Stimulated activated CD8-positive, alpha-beta memory T cell treated with anti-CD3 and anti-CD28 coated beads, Interleukin-15, amount 100 ng/mL, for 48 hours (primary cell): ENCODE data around the gene OR6K3.
"Not testable (repeated sequence)": the region's sequence is repeated elsewhere in the genome, so short reads cannot be mapped to it uniquely, and the experiment has no call there.

Experiments
- DNase-seq, 2 donors: peaks; one replicate each; pipeline ENCODE4 v3.0.0-alpha.2; 2020; ENCODE audit warnings: low read depth in 2 of 2

Gene OR6K3

GRCh38 chr1:158720620-158721019, at the start of gene OR6K3:
OR6K3 (minus strand) TSS chr1:158720720; CDS start chr1:158718115, 2,605 bp downstream.
- no peak for DNase-seq

GRCh38 chr1:158754420-158754819, 33.9 kb upstream of the OR6K3 start, which contains the start of gene OR6K6:
OR6K6 (plus strand) TSS chr1:158754720; CDS start chr1:158754888, 168 bp downstream.
- DNase-seq, result no peak

- DNase-seq, result no peak
These were observed 31.7 kb upstream of the OR6K3 start for GRCh38 chr1:158752155-158752712.

- no peak for DNase-seq
These were observed 15.3 kb upstream of the OR6K3 start for GRCh38 chr1:158735848-158736247.

- DNase-seq, result no peak
These were observed 12.0 kb upstream of the OR6K3 start for GRCh38 chr1:158732524-158732923.

GRCh38 chr1:158731707-158732106, 11.2 kb upstream of the OR6K3 start:
- DNase-seq, result no peak

GRCh38 chr1:158730453-158730852, 9.9 kb upstream of the OR6K3 start:
- no peak for DNase-seq

- no peak for DNase-seq
These were observed 8.1 kb upstream of the OR6K3 start for GRCh38 chr1:158728510-158729225.

GRCh38 chr1:158724442-158724841, 3.9 kb upstream of the OR6K3 start:
- no peak for DNase-seq

- DNase-seq, result no peak
These were observed 856 bp downstream of the OR6K3 start for GRCh38 chr1:158719664-158720063.

GRCh38 chr1:158717344-158717743, 3.2 kb downstream of the OR6K3 start:
- DNase-seq, result no peak

GRCh38 chr1:158716335-158716734, 4.2 kb downstream of the OR6K3 start:
- no peak for DNase-seq

GRCh38 chr1:158714754-158715153, 5.8 kb downstream of the OR6K3 start:
- DNase-seq, result no peak

- no peak for DNase-seq
These were observed 9.4 kb downstream of the OR6K3 start for GRCh38 chr1:158711098-158711497.

- no peak for DNase-seq
These were observed 14.4 kb downstream of the OR6K3 start for GRCh38 chr1:158706096-158706495.

- no peak for DNase-seq
These were observed 20.0 kb downstream of the OR6K3 start, which contains the start of gene OR6K2 for GRCh38 chr1:158700552-158700951. OR6K2 (minus strand) TSS chr1:158700652; CDS start chr1:158700652, 0 bp downstream.

- DNase-seq, result no peak
These were observed 25.9 kb downstream of the OR6K3 start for GRCh38 chr1:158694596-158694995.

GRCh38 chr1:158692356-158692755, 28.2 kb downstream of the OR6K3 start:
- DNase-seq, result no peak

GRCh38 chr1:158691907-158692306, 28.6 kb downstream of the OR6K3 start:
- no peak for DNase-seq

- not testable (repeated sequence) for DNase-seq
These were observed 29.4 kb downstream of the OR6K3 start for GRCh38 chr1:158691149-158691548.

GRCh38 chr1:158689875-158690274, 30.6 kb downstream of the OR6K3 start:
- DNase-seq, result no peak

GRCh38 chr1:158689110-158689509, 31.4 kb downstream of the OR6K3 start:
- no peak for DNase-seq

- DNase-seq, result not testable (repeated sequence)
These were observed 32.2 kb downstream of the OR6K3 start for GRCh38 chr1:158688343-158688742.
